Endodermal cell (in vitro differentiated cells): ENCODE results near the gene RHOT1. TPM values are rescaled to one million over a fixed set of nuclear protein-coding genes. Genes with fewer than 3 reads are reported as not detected.
A peak's percentile ranks its signal among the peaks of the same experiment; 100 is the strongest.

Experiments
- DNase-seq: peaks from one replicate; pipeline ENCODE4 v3.0.0-alpha.2; 2017
- H3K27ac ChIP-seq: 2 replicates; pipeline ENCODE4 v1.5.1; 2013; ENCODE audit warnings: mild to moderate bottlenecking, low read depth, low read length, moderate library complexity
- H3K27me3 ChIP-seq: 2 replicates; pipeline ENCODE4 v1.6.1; 2013; ENCODE audit warnings: mild to moderate bottlenecking, low read length, moderate library complexity; ENCODE audit not compliant: insufficient read depth, control insufficient read depth, poor library complexity, severe bottlenecking
- H3K36me3 ChIP-seq: 2 replicates; pipeline ENCODE4 v1.7.0; 2013; ENCODE audit warnings: mild to moderate bottlenecking, low read length, moderate library complexity; ENCODE audit not compliant: control insufficient read depth, insufficient read depth
- H3K4me1 ChIP-seq: one replicate; pipeline ENCODE4 v1.7.0; 2013; ENCODE audit warnings: low read length; ENCODE audit not compliant: control insufficient read depth, insufficient read depth
- H3K4me3 ChIP-seq: 2 replicates; pipeline ENCODE4 v1.5.1; 2013; ENCODE audit warnings: mild to moderate bottlenecking, low read length, moderate library complexity
- H3K9ac ChIP-seq: 2 replicates; pipeline ENCODE4 v1.6.1; 2013; ENCODE audit warnings: mild to moderate bottlenecking, low read length, moderate library complexity; ENCODE audit not compliant: poor library complexity, severe bottlenecking; ENCODE audit errors: extremely low read depth
- H3K9me3 ChIP-seq: 2 replicates; pipeline ENCODE4 v1.6.1; 2013; ENCODE audit warnings: mild to moderate bottlenecking, low read length, moderate library complexity; ENCODE audit not compliant: control insufficient read depth
- H3K27ac Mint-ChIP-seq: 2 replicates; pipeline ENCODE4 v1.8.0; 2020; ENCODE audit warnings: mixed read lengths
- H3K27me3 Mint-ChIP-seq: 2 replicates; pipeline ENCODE4 v1.8.0; 2021; ENCODE audit warnings: mild to moderate bottlenecking, mixed read lengths; ENCODE audit not compliant: insufficient read depth
- H3K36me3 Mint-ChIP-seq: 2 replicates; pipeline ENCODE4 v1.8.0; 2020; ENCODE audit warnings: low read depth, mixed read lengths
- H3K4me1 Mint-ChIP-seq: 2 replicates; pipeline ENCODE4 v1.8.0; 2020; ENCODE audit warnings: mixed read lengths
- H3K4me3 Mint-ChIP-seq: 2 replicates; pipeline ENCODE4 v1.8.0; 2020; ENCODE audit warnings: mild to moderate bottlenecking, moderate library complexity, mixed read lengths
- H3K9me3 Mint-ChIP-seq: 2 replicates; pipeline ENCODE4 v1.8.0; 2020; ENCODE audit warnings: mild to moderate bottlenecking, mixed read lengths
- CTCF ChIP-seq: fragments of 200-600 bp; sonication (generic); conservative IDR thresholded peaks from 2 replicates; pipeline ENCODE4 v1.5.0; 2021; ENCODE audit warnings: antibody characterized with exemption, mild to moderate bottlenecking
- WGBS, 2 experiments: methylation state at CpG; one replicate each; pipeline versions ENCODE4 v1.1.5 to v1.1.7; 2013; ENCODE audit warnings: missing lambda C conversion rate in 2 of 2, mixed read lengths in 1 of 2; ENCODE audit not compliant: insufficient coverage in 1 of 2, insufficient read length in 1 of 2; 5-methylcytosine and 5-hydroxymethylcytosine counted together
- total RNA-seq, 2 donors: library from RNA; stranded (reverse); fragmentation: NEBNext Ultra II Directional in 1 of 2; extraction: Animal tissue kit (Norgen Biotek cat#: 25700) in 1 of 2; gene quantifications; 2 replicates in 1 of 2; 3 replicates in 1 of 2; pipeline ENCODE4 v1.2.1, GENCODE V29; 2021

The RHOT1 gene
- total RNA-seq, 2 donors from 2014 or later: 30.0 to 35.7 TPM

- Mint-ChIP-seq H3K27ac (no peak overlapping the region), H3K36me3 (no peaks in the 10 kb centered on the region), H3K27me3 (peaks cover 34% of the 10 kb centered on the region), H3K4me1 (peaks cover 7% of the 10 kb centered on the region), H3K4me3 (no peak overlapping the region), H3K9me3 (no peaks in the 10 kb centered on the region)
- Histone ChIP-seq H3K4me1 (no peaks in the 10 kb centered on the region), H3K27ac (peak overlapping the region; percentile 86), H3K9me3 (no peaks in the 10 kb centered on the region), H3K27me3 (peaks cover 27% of the 10 kb centered on the region), H3K36me3 (no peaks in the 10 kb centered on the region), H3K9ac (no peak overlapping the region), H3K4me3 (no peak overlapping the region)
- 55 to 59% methylated on average over 16 to 18 of the region's 18 CpGs for WGBS, 2 experiments
- peak; percentile 67 for DNase-seq
- no peak for TF ChIP-seq CTCF
Observed at GRCh38 chr17:32258383-32259140, 116.3 kb downstream of the RHOT1 start.

- H3K4me1 ChIP-seq: no peaks in the 10 kb centered on the region
- no peak overlapping the region for H3K4me3 Mint-ChIP-seq
- H3K4me3 ChIP-seq: no peak overlapping the region
- no peaks in the 10 kb centered on the region for H3K9me3 Mint-ChIP-seq
- H3K9me3 ChIP-seq: no peaks in the 10 kb centered on the region
- no peak overlapping the region for H3K9ac ChIP-seq
- WGBS, 2 experiments: 90 to 91% methylated on average over 3 to 4 of the region's 4 CpGs
- peaks cover 44% of the 10 kb centered on the region for H3K27me3 Mint-ChIP-seq
- no peaks in the 10 kb centered on the region for H3K36me3 ChIP-seq
- peaks cover 12% of the 10 kb centered on the region for H3K4me1 Mint-ChIP-seq
- no peaks in the 10 kb centered on the region for H3K36me3 Mint-ChIP-seq
- no peak overlapping the region for H3K27ac Mint-ChIP-seq
- TF ChIP-seq CTCF: no peak
- H3K27me3 ChIP-seq: peaks cover 37% of the 10 kb centered on the region
- DNase-seq: peak; percentile 40
- peak overlapping the region; percentile 44 for H3K27ac ChIP-seq
Observed at GRCh38 chr17:32259586-32259985, 117.3 kb downstream of the RHOT1 start.

GRCh38 chr17:32261417-32261736 lies 119.1 kb downstream of the RHOT1 start:
- no peak for TF ChIP-seq CTCF
- H3K27me3 ChIP-seq: peaks cover 48% of the 10 kb centered on the region
- no peak overlapping the region for H3K4me3 ChIP-seq
- H3K27ac ChIP-seq: no peak overlapping the region
- H3K4me1 ChIP-seq: peaks cover 6% of the 10 kb centered on the region
- 73 to 83% methylated on average over 4 to 7 of the region's 7 CpGs for WGBS, 2 experiments
- no peak overlapping the region for H3K9ac ChIP-seq
- Mint-ChIP-seq H3K4me3 (no peak overlapping the region), H3K9me3 (no peaks in the 10 kb centered on the region), H3K27me3 (peaks cover 52% of the 10 kb centered on the region), H3K36me3 (no peaks in the 10 kb centered on the region), H3K27ac (no peak overlapping the region), H3K4me1 (peaks cover 18% of the 10 kb centered on the region)
- DNase-seq: peak; percentile 40
- no peaks in the 10 kb centered on the region for H3K9me3 ChIP-seq
- no peaks in the 10 kb centered on the region for H3K36me3 ChIP-seq
